Measurements from ENCODE around the gene NOSTRIN.
"Not testable (repeated sequence)": the region's sequence is repeated elsewhere in the genome, so short reads cannot be mapped to it uniquely, and the experiment has no call there.

The NOSTRIN gene

GRCh38 chr2:168801961-168802858 is at the start of gene NOSTRIN:
NOSTRIN (plus strand) TSS chr2:168802637; CDS start chr2:168802647, 10 bp downstream.
- Mint-ChIP-seq H3K9me3 (no peaks in the 10 kb centered on the region), H3K27me3 (ENCODE audit: low read depth) (peaks cover 17% of the 10 kb centered on the region), H3K36me3 (ENCODE audit: low read depth) (no peaks in the 10 kb centered on the region), H3K4me3 (peak within 1 kb of the TSS; percentile 41), H3K27ac (peak within 1 kb of the TSS; percentile 0), H3K4me1 (ENCODE audit: low read depth) (peaks cover 19% of the 10 kb centered on the region)
- DNase-seq (ENCODE audit: low spot score) = no peak

- Mint-ChIP-seq H3K27me3 (ENCODE audit: low read depth) (no peaks in the 10 kb centered on the region), H3K27ac (no peak overlapping the region), H3K9me3 (no peaks in the 10 kb centered on the region), H3K36me3 (ENCODE audit: low read depth) (peaks cover 9% of the 10 kb centered on the region), H3K4me1 (ENCODE audit: low read depth) (peaks cover 54% of the 10 kb centered on the region), H3K4me3 (no peak overlapping the region)
- no peak for DNase-seq (ENCODE audit: low spot score)
Observed at GRCh38 chr2:168753765-168754329, 48.6 kb upstream of the NOSTRIN start.

- H3K4me3 Mint-ChIP-seq = no peak overlapping the region
- no peak for DNase-seq (ENCODE audit: low spot score)
- H3K9me3 Mint-ChIP-seq = no peaks in the 10 kb centered on the region
- H3K27me3 Mint-ChIP-seq (ENCODE audit: low read depth) = no peaks in the 10 kb centered on the region
- H3K27ac Mint-ChIP-seq = no peak overlapping the region
- peaks cover 6% of the 10 kb centered on the region for H3K36me3 Mint-ChIP-seq (ENCODE audit: low read depth)
- H3K4me1 Mint-ChIP-seq (ENCODE audit: low read depth) = peaks cover 32% of the 10 kb centered on the region
Observed at GRCh38 chr2:168757223-168757622, 45.2 kb upstream of the NOSTRIN start.

- Mint-ChIP-seq H3K9me3 (no peaks in the 10 kb centered on the region), H3K36me3 (ENCODE audit: low read depth) (peaks cover 5% of the 10 kb centered on the region), H3K4me1 (ENCODE audit: low read depth) (peaks cover 27% of the 10 kb centered on the region), H3K4me3 (no peak overlapping the region), H3K27me3 (ENCODE audit: low read depth) (no peaks in the 10 kb centered on the region), H3K27ac (no peak overlapping the region)
- peak; percentile 10 for DNase-seq (ENCODE audit: low spot score)
Observed at GRCh38 chr2:168758970-168759820, 43.2 kb upstream of the NOSTRIN start.

- H3K9me3 Mint-ChIP-seq = no peaks in the 10 kb centered on the region
- peaks cover 13% of the 10 kb centered on the region for H3K36me3 Mint-ChIP-seq (ENCODE audit: low read depth)
- H3K4me3 Mint-ChIP-seq = no peak overlapping the region
Observed at GRCh38 chr2:168765401-168765800, 37.0 kb upstream of the NOSTRIN start.

GRCh38 chr2:168766600-168766999 is 35.8 kb upstream of the NOSTRIN start:
- H3K36me3 Mint-ChIP-seq (ENCODE audit: low read depth) = peaks cover 13% of the 10 kb centered on the region
- H3K9me3 Mint-ChIP-seq = no peaks in the 10 kb centered on the region
- H3K4me1 Mint-ChIP-seq (ENCODE audit: low read depth) = no peaks in the 10 kb centered on the region
- no peaks in the 10 kb centered on the region for H3K27me3 Mint-ChIP-seq (ENCODE audit: low read depth)
- DNase-seq (ENCODE audit: low spot score) = no peak
- H3K27ac Mint-ChIP-seq = no peak overlapping the region
- H3K4me3 Mint-ChIP-seq = no peak overlapping the region

More at GRCh38 chr2:168765401-168765800, 37.0 kb upstream of the NOSTRIN start:
- no peak overlapping the region for H3K27ac Mint-ChIP-seq
- no peaks in the 10 kb centered on the region for H3K4me1 Mint-ChIP-seq (ENCODE audit: low read depth)
- DNase-seq (ENCODE audit: low spot score) = no peak
- no peaks in the 10 kb centered on the region for H3K27me3 Mint-ChIP-seq (ENCODE audit: low read depth)

- Mint-ChIP-seq H3K27ac (no peak overlapping the region), H3K4me1 (ENCODE audit: low read depth) (no peaks in the 10 kb centered on the region), H3K9me3 (no peaks in the 10 kb centered on the region), H3K27me3 (ENCODE audit: low read depth) (no peaks in the 10 kb centered on the region), H3K4me3 (no peak overlapping the region), H3K36me3 (ENCODE audit: low read depth) (peaks cover 13% of the 10 kb centered on the region)
- DNase-seq (ENCODE audit: low spot score) = no peak
Observed at GRCh38 chr2:168767258-168767657, 35.2 kb upstream of the NOSTRIN start.

- H3K36me3 Mint-ChIP-seq (ENCODE audit: low read depth) = peaks cover 13% of the 10 kb centered on the region
- H3K9me3 Mint-ChIP-seq; H3K4me1 Mint-ChIP-seq (ENCODE audit: low read depth); DNase-seq (ENCODE audit: low spot score); H3K27ac Mint-ChIP-seq; H3K4me3 Mint-ChIP-seq; H3K27me3 Mint-ChIP-seq (ENCODE audit: low read depth): not testable (repeated sequence)
Observed at GRCh38 chr2:168768357-168768756, 34.1 kb upstream of the NOSTRIN start.

GRCh38 chr2:168770796-168771195 is 31.6 kb upstream of the NOSTRIN start:
- Mint-ChIP-seq H3K27ac (no peak overlapping the region), H3K4me3 (no peak overlapping the region), H3K9me3 (no peaks in the 10 kb centered on the region), H3K4me1 (ENCODE audit: low read depth) (no peaks in the 10 kb centered on the region), H3K27me3 (ENCODE audit: low read depth) (no peaks in the 10 kb centered on the region), H3K36me3 (ENCODE audit: low read depth) (peaks cover 12% of the 10 kb centered on the region)
- no peak for DNase-seq (ENCODE audit: low spot score)

GRCh38 chr2:168772704-168773103 is 29.7 kb upstream of the NOSTRIN start:
- no peak overlapping the region for H3K4me3 Mint-ChIP-seq
- no peaks in the 10 kb centered on the region for H3K9me3 Mint-ChIP-seq
- H3K4me1 Mint-ChIP-seq (ENCODE audit: low read depth) = no peaks in the 10 kb centered on the region
- no peaks in the 10 kb centered on the region for H3K27me3 Mint-ChIP-seq (ENCODE audit: low read depth)
- no peak for DNase-seq (ENCODE audit: low spot score)
- H3K27ac Mint-ChIP-seq = no peak overlapping the region
- peaks cover 11% of the 10 kb centered on the region for H3K36me3 Mint-ChIP-seq (ENCODE audit: low read depth)

- no peaks in the 10 kb centered on the region for H3K4me1 Mint-ChIP-seq (ENCODE audit: low read depth)
Observed at GRCh38 chr2:168773128-168773527, 29.3 kb upstream of the NOSTRIN start.

GRCh38 chr2:168773719-168774521 is 28.5 kb upstream of the NOSTRIN start:
- Mint-ChIP-seq H3K27ac (no peak overlapping the region), H3K4me3 (no peak overlapping the region), H3K4me1 (ENCODE audit: low read depth) (no peaks in the 10 kb centered on the region), H3K36me3 (ENCODE audit: low read depth) (peaks cover 8% of the 10 kb centered on the region), H3K27me3 (ENCODE audit: low read depth) (no peaks in the 10 kb centered on the region), H3K9me3 (no peaks in the 10 kb centered on the region)
- DNase-seq (ENCODE audit: low spot score) = peak; percentile 13

More at GRCh38 chr2:168773128-168773527, 29.3 kb upstream of the NOSTRIN start:
- Mint-ChIP-seq H3K36me3 (ENCODE audit: low read depth) (peaks cover 8% of the 10 kb centered on the region), H3K4me3 (no peak overlapping the region), H3K9me3 (no peaks in the 10 kb centered on the region), H3K27ac (no peak overlapping the region), H3K27me3 (ENCODE audit: low read depth) (no peaks in the 10 kb centered on the region)
- no peak for DNase-seq (ENCODE audit: low spot score)

GRCh38 chr2:168775837-168776236 is 26.6 kb upstream of the NOSTRIN start:
- no peak overlapping the region for H3K27ac Mint-ChIP-seq
- no peaks in the 10 kb centered on the region for H3K27me3 Mint-ChIP-seq (ENCODE audit: low read depth)
- H3K4me3 Mint-ChIP-seq = no peak overlapping the region
- H3K4me1 Mint-ChIP-seq (ENCODE audit: low read depth) = no peaks in the 10 kb centered on the region
- H3K9me3 Mint-ChIP-seq = no peaks in the 10 kb centered on the region
- no peak for DNase-seq (ENCODE audit: low spot score)
- H3K36me3 Mint-ChIP-seq (ENCODE audit: low read depth) = peaks cover 2% of the 10 kb centered on the region
